GM12892 (cell line): ENCODE measurements around the gene GLRX3.
"Not testable (repeated sequence)": the region's sequence is repeated elsewhere in the genome, so short reads cannot be mapped to it uniquely, and the experiment has no call there.

Experiments used
- POLR2AphosphoS5 ChIP-seq: IDR thresholded peaks from 2 replicates; pipeline ENCODE4 v1.6.1; 2011; ENCODE audit warnings: low read depth, low read length, control low read depth
- TAF1 ChIP-seq: IDR thresholded peaks from 2 replicates; pipeline ENCODE4 v1.6.1; 2011; ENCODE audit warnings: low read depth, mild to moderate bottlenecking, control low read depth, low read length, borderline replicate concordance

DNA sequence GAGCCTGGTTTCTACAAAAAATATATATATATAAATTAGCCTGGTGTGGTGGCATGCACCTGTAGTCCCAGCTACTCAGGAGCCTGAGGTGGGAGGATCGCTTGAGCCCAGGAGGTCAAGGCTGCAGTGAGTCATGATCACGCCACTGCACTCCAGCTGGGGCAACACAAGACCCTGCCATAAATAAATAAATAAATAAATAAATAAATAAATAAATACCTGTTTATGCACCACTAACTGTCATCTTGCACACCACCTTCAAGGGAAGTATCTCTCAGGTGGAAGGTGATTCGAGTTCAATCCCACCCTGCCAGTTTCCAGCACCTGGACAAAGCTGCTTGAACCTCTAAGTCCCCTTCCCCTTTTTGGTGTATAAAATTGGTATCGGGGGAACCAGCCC is 19.2 kb upstream of the GLRX3 start:
- not testable (repeated sequence) for TF ChIP-seq POLR2AphosphoS5, TAF1
